NCI-H146 (cell line): ENCODE results near the gene KIAA1671.
"Not testable (repeated sequence)": the region's sequence is repeated elsewhere in the genome, so short reads cannot be mapped to it uniquely, and the experiment has no call there.

Experiments
- DNase-seq: peaks from one replicate; lab custom pipeline; 2025; lab: John Stamatoyannopoulos, UW

Gene KIAA1671

DNA sequence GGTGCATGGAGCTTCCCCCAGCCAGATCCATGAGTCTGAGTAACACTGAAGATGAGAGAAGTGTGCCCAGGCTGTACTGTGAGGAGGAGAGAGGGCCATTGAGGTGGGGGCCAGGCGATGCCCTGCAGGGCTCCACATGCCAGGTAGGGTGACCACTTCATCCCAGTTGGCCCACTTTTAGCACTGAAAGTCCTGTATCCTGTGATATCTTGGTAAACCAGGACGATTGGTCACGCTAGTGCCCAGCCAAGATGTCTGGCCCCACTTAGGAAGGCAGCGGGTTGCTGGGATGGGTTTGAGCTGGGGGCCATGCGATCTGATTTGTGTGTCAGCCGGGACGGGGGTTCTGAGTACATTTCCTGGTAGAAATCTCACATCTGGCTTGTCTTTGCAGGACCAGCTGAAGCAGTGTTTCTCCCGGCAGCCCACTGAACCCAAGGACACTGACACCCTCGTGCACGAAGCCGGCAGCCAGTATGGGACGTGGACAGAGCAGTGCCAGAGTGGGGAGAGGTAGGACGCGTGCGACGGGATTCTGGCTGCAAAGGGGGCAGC is 218.0 kb downstream of the KIAA1671 start:
- DNase-seq: no peak

DNA sequence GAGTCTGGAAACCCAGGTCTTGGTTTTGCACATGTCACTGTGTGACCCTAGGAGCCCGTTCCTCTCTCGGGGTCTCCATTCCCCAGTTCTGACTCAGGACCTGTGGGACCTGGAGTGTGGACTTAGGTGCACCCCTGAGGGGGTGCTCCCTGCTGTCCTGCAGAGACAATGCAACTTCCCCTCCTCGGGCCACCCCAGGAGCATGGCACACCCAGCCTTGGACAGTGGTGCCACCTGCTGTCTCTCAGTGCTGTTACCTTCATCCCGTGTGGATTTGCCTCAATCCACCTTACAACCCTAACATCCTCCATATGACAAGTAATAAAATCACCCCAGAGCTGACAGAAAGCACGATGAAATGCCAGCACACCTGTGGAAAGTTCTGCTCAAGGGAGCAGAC is 219.6 kb downstream of the KIAA1671 start:
- no peak for DNase-seq

- no peak for DNase-seq
Measured at GRCh38 chr22:25174156-25174887, 221.8 kb downstream of the KIAA1671 start.

GRCh38 chr22:25174888-25175411 is 222.4 kb downstream of the KIAA1671 start:
- DNase-seq: no peak

DNA sequence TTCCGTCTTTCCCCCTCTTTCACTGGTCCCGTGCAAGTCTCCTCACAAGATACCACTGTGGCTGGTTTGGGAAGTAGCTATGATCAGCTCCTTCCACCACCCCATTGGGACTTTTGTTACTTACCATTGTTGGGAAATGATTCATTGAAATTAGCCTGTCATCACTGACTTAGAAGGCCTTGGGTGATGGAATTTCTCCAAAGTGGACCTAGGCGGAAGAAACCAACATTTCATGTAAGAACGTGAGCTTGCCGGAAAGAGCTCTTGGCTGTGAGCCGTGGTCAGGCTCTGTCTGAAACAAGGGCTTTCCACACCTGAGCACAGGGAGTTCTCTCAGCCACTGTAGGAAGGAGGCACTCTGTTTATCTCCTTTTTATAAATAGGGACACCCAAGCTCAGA is 223.7 kb downstream of the KIAA1671 start:
- no peak for DNase-seq

GRCh38 chr22:25176799-25177198 is 224.3 kb downstream of the KIAA1671 start:
- DNase-seq: no peak

DNA sequence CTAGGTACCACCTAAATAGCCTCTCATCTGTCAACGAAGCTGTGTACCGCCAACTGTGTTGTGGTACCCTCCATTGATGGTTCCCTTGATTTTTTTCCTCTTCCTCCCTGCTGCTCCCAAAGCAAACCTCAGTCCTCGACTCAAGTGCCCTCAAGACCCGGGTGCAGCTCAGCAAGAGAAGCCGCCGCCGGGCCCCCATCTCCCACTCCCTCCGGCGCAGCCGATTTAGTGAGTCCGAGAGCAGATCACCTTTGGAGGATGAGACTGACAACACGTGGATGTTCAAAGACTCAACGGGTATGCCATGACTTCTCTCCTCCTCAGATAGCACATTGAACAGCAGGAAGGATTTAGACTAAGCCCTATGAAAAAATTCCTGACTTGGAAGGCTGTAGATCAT is 224.7 kb downstream of the KIAA1671 start:
- no peak for DNase-seq

GRCh38 chr22:25177895-25178294 is 225.4 kb downstream of the KIAA1671 start:
- no peak for DNase-seq

DNA sequence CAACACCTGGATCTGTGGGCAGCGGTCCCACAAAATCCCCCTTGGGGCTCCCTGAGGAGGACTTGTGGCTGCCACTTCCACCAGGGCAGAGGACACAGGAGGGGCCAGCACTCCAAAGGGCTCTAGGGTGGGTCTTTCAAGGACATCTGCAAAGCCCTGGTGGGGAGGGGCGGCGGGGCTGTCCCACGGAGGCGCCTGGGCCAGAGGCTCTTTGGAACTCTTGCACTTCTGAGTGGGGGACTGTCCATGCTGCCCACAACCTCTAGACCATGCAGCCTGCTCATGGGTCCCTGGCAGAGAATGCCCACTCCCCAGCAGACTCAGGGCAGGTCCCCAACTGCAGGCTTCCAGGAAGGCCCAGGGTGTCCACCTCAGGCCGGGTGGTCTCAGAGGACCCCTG is 225.8 kb downstream of the KIAA1671 start:
- not testable (repeated sequence) for DNase-seq

DNA sequence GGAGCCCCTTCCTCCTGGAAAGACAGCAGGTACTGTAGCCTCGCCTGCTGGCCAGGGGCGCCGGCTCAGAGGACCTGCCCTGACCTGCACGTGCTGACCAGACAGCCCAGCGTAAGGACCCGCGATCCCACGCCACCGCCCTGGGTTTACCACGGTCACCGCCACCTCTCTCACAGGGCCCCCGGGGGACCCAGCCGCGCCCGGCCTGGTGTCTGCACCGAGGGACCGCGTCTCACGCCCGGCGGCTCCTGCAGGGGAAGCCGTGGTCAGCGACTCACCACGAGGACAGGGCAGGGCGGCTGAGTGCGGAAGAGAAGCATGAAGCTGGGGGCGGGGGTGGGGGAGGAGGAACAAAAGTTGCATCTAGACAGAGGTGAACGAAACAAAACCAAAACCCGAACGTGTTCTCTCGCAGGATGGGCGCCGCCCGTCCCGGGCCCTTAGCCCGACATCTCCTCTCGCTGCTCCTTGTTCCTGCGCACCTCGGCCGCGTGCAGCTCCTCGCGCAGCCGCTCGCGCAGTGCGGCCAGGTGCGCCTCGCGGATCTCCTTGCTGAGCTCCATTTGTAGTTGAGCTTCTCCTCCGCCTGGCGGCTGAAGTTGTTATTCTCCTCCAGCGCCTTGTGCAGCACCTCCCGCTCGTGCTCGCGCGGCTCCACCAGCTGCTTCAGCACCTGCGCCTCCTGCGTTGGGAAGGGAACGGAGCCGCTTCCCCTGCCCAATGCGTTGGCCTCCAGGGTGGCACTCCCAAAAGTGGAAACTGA is 226.5 kb downstream of the KIAA1671 start:
- DNase-seq: not testable (repeated sequence)

- no peak for DNase-seq
Measured at GRCh38 chr22:25182131-25183110, 229.9 kb downstream of the KIAA1671 start.

- DNase-seq: no peak
Measured at GRCh38 chr22:25183949-25184619, 231.6 kb downstream of the KIAA1671 start.

DNA sequence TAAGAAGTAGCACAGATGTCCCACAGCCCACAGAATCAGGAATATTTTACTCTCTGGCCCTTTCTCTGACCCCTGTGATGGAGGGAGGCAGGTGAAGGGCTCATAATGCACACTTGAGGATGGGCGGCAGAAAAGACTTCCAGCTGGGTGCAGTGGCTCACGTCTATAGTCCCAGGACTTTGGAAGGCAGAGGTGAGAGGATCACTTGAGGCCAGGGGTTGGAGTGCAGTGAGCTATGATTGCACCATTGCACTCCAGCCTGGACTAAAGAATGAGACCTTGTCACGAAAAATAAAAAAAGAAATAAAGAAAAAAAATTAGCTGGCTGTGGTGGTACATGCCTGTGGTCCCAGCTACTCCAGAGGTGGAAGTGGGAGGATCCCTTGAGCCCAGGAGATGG is 233.6 kb downstream of the KIAA1671 start:
- DNase-seq: no peak

DNA sequence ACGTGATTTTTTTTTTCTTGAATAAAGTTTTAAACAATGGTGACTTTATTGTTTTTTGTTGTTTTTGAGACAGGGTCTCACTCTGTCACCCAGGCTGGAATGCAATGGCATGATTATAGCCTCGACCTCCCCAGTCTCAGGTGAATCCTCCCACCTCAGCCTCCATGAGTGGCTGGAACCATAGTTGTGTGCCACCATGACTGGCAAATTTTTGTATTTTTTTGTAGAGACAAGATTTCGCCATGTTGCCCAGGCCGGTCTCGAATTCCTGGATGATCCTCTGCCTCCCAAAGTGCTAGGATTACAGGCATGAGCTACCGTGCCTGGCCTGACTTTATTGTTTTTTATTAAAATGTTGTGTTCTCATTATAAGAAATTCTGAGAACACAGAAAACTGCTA is 235.0 kb downstream of the KIAA1671 start:
- DNase-seq: no peak

- no peak for DNase-seq
Measured at GRCh38 chr22:25192406-25192805, 239.9 kb downstream of the KIAA1671 start.

GRCh38 chr22:25193130-25193529 is 240.6 kb downstream of the KIAA1671 start:
- DNase-seq: no peak

DNA sequence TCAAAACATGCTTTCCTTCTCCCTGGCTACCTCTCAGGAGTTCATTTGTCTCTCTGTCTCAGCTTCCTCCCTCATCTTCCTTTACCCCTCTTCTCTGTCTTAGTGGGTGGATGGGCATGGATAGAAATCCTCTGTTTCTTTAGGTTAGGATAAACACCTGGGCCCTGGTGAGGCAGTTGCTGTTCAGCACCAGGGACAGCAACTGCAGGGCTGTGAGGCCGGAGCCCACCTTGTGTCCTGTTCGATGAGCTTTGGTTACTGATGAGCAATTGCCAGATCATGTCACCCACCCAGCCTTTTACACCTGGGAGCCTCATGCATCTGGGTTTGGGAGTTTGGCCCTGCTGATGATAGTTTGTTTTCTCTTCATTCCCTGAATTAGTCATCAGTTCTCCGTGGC is 241.0 kb downstream of the KIAA1671 start:
- DNase-seq: no peak

DNA sequence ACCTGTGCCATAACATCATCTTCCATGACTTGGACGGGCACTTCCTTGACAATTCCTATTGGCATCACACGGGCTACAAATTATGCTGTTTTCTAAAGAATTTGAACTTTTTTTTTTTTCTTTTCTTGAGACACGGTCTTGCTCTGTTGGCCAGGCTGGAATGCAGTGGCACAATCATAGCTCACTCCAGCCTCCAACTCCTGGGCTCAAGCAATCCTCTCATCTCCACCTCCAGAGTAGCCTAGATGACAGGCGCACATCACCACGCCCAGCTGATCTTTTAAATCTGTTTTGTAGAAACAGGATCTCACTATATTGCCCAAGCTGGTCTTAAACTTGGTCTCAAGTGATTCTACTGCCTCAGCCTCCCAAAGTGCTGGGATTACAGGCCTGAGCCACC is 243.8 kb downstream of the KIAA1671 start:
- DNase-seq: no peak

GRCh38 chr22:25197340-25197739 is 244.8 kb downstream of the KIAA1671 start:
- DNase-seq: no peak

- no peak for DNase-seq
Measured at GRCh38 chr22:25199731-25200520, 247.4 kb downstream of the KIAA1671 start, which contains the start of gene CRYBB3. CRYBB3 (plus strand) TSS chr22:25199858; CDS start chr22:25201397, 1,539 bp downstream.
